SK-N-SH (cell line): ENCODE data around the gene CELF4.

ENCODE experiments used
- CHD2 ChIP-seq: fragments of 150-350 bp; IDR thresholded peaks from 2 replicates; pipeline ENCODE4 v1.6.1; 2018; ENCODE audit warnings: low read length; ENCODE audit not compliant: partially characterized antibody
- CTCF ChIP-seq: fragments of 200-600 bp; sonication (generic); IDR thresholded peaks from 2 replicates; pipeline ENCODE4 v1.6.1; 2017; ENCODE audit warnings: antibody characterized with exemption, mild to moderate bottlenecking, moderate library complexity
- EP300 ChIP-seq, 2 experiments: IDR thresholded peaks; 2 replicates each; pipeline versions ENCODE4 v1.4.0 to v1.6.1; 2012; ENCODE audit warnings: borderline replicate concordance in 1 of 2, low read depth in 1 of 2, low read length in 1 of 2
- EZH2phosphoT487 ChIP-seq: fragments of 200-600 bp; sonication (generic); IDR thresholded peaks from 2 replicates; pipeline ENCODE4 v1.6.1; 2017; ENCODE audit warnings: low read depth, mixed run types, mild to moderate bottlenecking, antibody characterized with exemption, moderate library complexity, borderline replicate concordance
- NRF1 ChIP-seq: IDR thresholded peaks from 2 replicates; pipeline ENCODE4 v1.6.1; 2012; ENCODE audit warnings: low read depth, mild to moderate bottlenecking, low read length
- POLR2AphosphoS5 ChIP-seq: IDR thresholded peaks from 2 replicates; pipeline ENCODE4 v1.6.1; 2012; ENCODE audit warnings: low read depth, low read length
- SMC3 ChIP-seq: IDR thresholded peaks from 2 replicates; pipeline ENCODE4 v1.6.1; 2012; ENCODE audit warnings: low read depth, low read length, improper control_type of control experiment
- TF ChIP-seq, protein P1 (sequence below): IDR thresholded peaks from 2 replicates; pipeline ENCODE4; 2012
- TF ChIP-seq, protein P2 (sequence below): IDR thresholded peaks from 2 replicates; pipeline ENCODE4 v1.4.0; 2012; ENCODE audit warnings: low read depth, borderline replicate concordance

- TF ChIP-seq EP300 (IDR thresholded peaks at IDR 0.05; ENCODE audit: borderline replicate concordance in 1 of 2, low read depth in 1 of 2, low read length in 1 of 2) (no peak), NRF1 (no peak), CTCF (no peak), CHD2 (no peak), POLR2AphosphoS5 (no peak), SMC3 (no peak), EZH2phosphoT487 (no peak)
- TF ChIP-seq, protein P1, sequence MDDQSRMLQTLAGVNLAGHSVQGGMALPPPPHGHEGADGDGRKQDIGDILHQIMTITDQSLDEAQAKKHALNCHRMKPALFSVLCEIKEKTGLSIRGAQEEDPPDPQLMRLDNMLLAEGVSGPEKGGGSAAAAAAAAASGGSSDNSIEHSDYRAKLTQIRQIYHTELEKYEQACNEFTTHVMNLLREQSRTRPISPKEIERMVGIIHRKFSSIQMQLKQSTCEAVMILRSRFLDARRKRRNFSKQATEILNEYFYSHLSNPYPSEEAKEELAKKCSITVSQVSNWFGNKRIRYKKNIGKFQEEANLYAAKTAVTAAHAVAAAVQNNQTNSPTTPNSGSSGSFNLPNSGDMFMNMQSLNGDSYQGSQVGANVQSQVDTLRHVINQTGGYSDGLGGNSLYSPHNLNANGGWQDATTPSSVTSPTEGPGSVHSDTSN = no peak
- TF ChIP-seq, protein P2, sequence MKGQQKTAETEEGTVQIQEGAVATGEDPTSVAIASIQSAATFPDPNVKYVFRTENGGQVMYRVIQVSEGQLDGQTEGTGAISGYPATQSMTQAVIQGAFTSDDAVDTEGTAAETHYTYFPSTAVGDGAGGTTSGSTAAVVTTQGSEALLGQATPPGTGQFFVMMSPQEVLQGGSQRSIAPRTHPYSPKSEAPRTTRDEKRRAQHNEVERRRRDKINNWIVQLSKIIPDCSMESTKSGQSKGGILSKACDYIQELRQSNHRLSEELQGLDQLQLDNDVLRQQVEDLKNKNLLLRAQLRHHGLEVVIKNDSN = no peak
Measured at GRCh38 chr18:37539236-37539635, 26.4 kb downstream of the CELF4 start.
